Measurements from ENCODE around the gene AKT2.

GRCh38 chr19:40214936-40215335 lies 70.2 kb downstream of the AKT2 start:
- TF ChIP-seq CTCF (IDR thresholded peaks at IDR 0.05) (no peak), POLR2A (IDR thresholded peaks at IDR 0.05) (no peak), POLR2AphosphoS5 (IDR thresholded peaks at IDR 0.05) (no peak), EP300 (IDR thresholded peaks at IDR 0.05; ENCODE audit: low read depth) (no peak)

Measured in transverse colon (tissue), 4 donors.